GM18870 (cell line): ENCODE data around the gene SCAF4.
"Not testable (repeated sequence)": the region's sequence is repeated elsewhere in the genome, so short reads cannot be mapped to it uniquely, and the experiment has no call there.

ENCODE experiments used
- ATAC-seq: cut with Tn5 transposase; IDR thresholded peaks from one replicate; pipeline ENCODE4 v1.9.1; 2021; ENCODE audit warnings: moderate library complexity; ENCODE audit not compliant: unreplicated experiment

Gene SCAF4, protein sequence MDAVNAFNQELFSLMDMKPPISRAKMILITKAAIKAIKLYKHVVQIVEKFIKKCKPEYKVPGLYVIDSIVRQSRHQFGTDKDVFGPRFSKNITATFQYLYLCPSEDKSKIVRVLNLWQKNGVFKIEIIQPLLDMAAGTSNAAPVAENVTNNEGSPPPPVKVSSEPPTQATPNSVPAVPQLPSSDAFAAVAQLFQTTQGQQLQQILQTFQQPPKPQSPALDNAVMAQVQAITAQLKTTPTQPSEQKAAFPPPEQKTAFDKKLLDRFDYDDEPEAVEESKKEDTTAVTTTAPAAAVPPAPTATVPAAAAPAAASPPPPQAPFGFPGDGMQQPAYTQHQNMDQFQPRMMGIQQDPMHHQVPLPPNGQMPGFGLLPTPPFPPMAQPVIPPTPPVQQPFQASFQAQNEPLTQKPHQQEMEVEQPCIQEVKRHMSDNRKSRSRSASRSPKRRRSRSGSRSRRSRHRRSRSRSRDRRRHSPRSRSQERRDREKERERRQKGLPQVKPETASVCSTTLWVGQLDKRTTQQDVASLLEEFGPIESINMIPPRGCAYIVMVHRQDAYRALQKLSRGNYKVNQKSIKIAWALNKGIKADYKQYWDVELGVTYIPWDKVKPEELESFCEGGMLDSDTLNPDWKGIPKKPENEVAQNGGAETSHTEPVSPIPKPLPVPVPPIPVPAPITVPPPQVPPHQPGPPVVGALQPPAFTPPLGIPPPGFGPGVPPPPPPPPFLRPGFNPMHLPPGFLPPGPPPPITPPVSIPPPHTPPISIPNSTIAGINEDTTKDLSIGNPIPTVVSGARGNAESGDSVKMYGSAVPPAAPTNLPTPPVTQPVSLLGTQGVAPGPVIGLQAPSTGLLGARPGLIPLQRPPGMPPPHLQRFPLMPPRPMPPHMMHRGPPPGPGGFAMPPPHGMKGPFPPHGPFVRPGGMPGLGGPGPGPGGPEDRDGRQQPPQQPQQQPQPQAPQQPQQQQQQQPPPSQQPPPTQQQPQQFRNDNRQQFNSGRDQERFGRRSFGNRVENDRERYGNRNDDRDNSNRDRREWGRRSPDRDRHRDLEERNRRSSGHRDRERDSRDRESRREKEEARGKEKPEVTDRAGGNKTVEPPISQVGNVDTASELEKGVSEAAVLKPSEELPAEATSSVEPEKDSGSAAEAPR

DNA sequence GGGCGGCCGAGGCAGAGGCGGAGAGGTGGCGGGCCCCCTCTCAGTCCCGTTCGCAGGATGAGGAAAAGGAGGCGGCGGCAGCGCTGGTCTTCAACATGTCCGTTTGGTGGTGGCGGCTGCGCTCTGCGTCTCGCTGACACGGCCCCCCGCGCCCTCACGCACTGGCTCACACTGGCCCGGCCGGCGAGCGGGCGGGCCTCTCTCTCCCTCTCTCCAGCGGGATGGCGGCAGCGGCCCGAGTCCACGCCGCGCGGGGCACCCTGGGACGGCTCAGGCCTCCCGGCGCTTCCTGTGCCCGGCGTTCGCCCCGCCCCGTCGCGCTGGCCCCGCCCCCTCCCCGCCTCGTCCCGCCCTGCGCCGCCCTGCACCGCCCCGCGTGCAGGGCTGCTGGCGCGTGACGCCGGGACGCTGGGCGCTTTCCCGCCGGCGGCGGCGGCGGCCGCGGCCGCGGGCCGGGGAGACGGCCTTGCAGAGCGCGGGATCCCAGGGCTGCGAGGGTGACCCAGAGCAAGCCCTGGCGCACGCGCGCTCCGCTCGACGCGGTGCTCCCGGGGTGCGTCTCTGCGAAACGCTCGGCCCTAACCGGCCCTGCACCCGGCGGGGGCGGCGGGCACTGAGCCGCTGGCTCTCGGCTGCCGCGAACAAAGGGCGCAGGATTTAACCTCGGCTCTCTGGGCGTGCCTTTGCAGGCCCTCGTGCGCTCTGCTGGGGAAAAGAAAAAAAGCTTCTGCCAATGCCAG is at the start of gene SCAF4:
Gene SCAF4, minus strand, starts transcription at position 262 of the 740 bp plus-strand sequence. CDS start 426 bp downstream, outside the sequence.
- ATAC-seq = peak; percentile 56

DNA sequence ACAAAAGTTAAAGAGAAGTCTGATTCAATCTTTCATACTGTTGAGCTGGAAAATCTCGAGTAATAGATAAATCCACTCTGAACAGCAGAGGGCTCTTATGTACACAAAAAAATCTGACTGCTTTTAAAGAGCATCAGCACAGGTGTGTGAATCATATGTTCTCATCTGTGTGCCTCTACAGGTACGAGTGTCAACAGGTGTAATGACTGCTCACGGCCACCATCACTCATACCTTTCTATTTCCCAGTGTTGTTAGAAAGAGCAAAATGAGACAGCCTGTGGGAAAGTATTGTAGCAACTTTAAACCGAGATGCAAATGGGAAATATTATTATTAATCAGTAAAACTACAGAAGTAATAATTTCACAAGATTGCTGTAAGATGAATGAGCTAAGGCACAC is 49.0 kb upstream of the SCAF4 start:
- no peak for ATAC-seq

DNA sequence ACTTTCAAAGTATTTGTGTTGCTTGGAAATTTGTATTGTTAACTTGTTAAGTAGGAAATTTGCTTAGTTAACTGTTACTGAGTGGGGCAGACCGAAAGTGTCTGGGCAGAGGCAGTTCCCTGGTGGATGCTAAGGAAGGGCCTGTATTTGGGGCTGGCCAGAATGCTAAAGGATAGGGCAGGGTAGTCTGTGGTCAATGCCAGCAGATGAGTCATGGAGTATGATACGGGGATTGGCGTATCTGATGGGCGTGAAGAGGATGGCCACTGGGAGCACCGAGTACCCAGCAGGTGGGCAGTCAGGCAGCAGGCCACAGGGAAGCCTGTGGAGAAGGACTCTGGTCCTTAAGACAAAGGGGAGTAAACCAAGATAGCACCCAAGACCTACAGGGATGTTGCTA is 46.6 kb upstream of the SCAF4 start:
- no peak for ATAC-seq

DNA sequence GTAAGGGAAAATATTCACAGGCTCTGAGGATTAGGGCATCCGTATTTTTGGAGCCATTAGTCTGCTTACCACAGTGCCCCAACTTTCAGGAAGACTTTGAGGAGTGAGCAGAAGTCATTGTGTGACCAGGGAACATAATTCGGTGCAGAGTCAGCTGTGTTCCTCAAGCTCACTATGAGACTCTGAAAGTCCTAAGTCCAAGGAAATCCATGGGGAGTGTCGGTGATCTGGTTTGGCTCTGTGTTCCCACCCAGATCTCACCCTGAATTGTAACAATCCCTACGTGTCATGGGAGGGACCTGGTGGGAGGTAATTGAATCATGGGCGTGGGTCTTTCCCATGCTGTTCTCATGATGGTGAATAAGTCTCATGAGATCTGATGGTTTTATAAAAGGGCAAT is 45.9 kb upstream of the SCAF4 start:
- no peak for ATAC-seq

DNA sequence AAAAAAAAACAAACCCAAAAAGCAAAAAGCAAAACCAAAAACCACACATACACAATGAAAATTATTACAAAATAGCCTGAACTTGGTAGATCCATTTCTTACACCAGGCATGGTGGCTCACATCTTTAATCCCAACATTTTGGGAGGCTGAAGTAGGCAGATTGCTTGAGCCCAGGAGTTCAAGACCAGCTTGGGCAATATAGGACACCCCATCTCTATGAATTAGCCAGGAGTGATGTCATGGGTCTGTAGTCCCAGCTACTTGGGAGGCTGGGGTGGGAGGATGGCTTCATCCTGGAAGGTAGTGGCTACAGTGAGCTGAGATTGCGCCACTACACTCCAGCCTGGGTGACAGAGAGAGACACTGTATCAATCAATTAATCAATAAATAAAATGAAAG is 42.1 kb upstream of the SCAF4 start:
- ATAC-seq = no peak

DNA sequence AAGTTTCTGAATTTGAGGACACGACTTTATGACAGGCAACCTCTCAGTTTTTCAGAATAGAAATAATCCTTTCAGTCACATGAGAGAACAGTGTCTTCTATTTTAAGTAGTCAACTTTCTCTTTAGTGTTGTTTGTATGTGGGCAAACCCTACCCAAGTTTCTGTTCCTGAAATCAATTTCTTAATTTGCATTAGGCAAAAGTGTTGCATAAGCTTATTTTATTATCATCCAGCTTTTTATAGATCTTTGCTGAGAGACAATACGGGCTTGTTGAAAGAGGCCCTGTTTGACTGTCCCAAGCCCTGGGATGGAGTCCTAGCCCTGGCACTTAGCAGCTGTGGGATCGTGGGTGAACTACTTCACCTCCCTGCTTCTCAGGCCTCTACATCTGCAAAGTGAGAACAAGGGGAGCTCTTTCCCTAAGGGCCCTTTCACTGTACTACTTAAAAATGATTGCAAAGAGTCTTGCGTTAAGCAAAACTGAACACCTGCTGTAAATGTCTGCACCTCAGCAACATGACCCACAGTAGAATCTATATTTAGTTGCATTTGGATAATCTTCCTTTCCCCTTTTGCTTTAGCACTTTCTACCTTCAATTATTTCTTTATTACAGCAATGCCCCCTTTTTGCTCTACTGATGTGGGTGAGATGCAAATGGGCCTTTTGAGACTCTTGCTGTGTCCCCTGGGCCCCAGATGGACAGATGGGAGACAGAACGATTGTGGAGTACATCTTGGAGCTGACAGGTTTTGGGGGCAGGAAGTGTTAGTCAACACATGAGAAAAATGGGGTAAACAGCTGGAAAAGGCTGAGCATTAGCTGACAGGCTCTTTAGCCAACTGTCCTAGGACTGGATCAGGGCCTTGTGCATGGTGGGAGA is 41.0 kb upstream of the SCAF4 start:
- peak; percentile 92 for ATAC-seq

DNA sequence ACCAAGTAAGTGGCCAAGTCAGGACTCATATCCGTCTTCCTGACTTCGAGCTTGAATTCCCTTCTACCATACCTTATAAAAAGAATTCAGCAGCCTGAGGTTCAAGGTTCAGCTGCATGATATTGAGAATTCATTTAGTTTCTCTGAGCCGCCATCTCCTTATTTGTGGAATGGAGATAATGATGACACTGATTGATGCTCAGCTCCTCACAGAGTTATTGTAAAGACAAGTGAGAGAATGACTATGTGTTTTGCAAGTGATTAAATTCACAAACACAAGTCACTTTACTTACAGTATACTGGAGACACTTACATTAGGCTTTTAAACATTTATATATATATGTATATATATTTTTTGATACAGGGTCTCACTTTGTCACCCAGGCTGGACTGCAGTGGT is 39.8 kb upstream of the SCAF4 start:
- no peak for ATAC-seq

DNA sequence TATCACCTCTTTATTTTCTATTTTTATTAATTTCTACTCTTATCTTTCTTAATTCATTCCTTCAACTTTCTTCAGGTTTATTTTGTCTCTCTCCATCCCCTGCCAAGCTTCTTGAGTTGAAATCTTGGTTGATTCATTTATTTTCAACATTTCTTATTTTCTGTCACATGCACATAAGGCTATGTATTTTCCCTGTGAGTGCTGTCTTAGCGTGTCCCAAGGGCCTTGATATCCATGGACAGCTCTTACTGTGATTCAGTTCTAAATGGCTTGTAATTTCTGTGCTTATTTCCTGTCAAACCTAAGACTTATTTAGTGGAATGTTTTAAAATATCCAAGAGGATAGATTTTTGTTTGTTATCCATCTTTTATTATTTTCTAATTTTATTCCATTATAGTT is 36.8 kb upstream of the SCAF4 start:
- ATAC-seq = no peak

DNA sequence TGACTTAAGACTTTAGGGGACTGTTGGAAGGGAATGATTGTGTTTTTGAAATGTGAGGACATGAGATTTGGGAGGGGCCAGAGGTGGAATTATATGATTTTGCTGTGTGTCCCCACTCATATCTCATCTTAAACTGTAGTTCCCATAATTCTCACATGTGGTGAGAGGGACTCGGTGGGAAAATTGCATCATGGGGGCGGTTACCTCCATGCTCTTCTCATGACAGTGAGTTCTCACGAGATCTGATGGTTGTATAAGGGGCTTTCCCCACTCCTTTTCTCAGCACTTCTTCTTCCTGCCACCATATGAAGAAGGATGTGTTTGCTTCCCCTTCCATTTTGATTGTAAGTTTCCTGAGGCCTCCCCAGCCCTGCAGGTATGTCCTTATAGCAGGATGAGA is 35.0 kb upstream of the SCAF4 start:
- no peak for ATAC-seq

DNA sequence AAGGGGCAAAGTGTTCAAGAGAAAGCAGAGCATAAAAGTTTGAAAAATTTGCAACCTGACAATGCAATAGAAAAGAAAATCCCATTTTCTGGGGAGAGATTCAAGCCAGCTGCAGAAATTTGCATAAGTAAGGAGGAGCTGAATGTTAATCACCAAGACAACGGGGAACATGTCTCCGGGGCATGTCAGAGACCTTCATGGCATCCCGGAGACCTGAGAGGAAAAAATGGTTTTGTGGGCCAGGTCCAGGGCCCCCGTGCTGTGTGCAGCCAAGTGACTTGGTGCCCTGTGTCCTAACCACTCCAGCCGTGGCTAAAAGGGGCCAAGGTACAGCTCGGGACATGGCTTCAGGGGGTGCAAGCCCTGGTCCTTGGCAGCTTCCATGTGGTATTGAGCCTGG is 33.9 kb upstream of the SCAF4 start:
- ATAC-seq = not testable (repeated sequence)

DNA sequence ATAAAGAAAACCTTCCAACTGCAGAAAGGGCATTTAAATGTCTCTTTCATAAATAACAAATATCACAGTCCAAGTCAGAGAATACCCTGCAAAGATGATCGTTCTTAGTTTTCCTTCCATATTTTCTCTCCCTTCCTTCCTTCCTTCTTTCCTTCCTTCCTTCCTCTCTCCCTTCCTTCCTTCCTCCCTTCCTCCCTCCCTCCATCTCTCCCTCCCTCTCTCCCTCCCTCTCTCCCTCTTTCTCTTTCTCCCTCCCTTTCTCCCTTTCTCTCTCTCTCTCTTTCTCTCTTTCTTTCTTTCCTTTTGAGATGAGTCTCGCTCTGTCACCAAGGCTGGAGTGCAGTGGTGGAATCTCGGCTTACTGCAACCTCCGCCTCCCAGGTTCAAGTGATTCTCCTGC is 29.0 kb upstream of the SCAF4 start:
- ATAC-seq = no peak

DNA sequence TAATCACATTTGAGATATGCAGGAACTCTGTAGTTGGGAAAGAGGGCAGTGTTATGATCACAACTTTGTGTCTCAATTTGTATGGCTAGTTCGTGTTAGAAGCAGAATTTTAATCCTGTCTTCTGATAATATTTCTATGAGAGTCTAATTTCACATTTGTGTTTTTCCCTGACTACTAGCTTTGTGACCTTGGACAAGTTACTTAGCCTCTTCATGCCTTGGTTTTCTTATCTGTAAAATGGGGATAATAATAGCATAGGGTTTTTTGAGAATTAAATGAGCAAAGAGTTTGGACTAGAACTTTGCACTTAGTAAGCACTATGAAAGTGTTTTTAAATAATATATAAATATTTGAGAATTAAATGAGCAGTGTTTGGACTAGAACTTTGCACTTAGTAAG is 24.9 kb upstream of the SCAF4 start:
- ATAC-seq = no peak

DNA sequence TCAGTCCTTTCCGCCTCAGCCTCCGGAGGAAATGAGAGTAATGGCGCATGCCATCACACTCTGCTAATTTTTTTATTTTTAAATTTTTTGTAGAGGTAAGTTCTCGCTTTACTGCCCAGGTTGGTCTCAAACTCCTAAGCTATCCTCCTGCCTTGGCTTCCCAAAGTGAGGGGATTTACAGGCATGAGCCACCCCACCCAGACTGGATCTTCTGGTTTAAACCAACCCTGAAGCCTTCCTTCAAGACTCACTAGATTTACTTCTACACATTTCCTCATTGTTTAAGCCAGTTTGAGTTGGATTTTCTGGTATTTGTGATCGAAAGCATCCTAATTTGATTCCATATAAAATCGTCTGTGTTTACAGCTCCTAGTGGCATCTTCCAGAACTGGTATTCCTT is 23.1 kb upstream of the SCAF4 start:
- no peak for ATAC-seq

DNA sequence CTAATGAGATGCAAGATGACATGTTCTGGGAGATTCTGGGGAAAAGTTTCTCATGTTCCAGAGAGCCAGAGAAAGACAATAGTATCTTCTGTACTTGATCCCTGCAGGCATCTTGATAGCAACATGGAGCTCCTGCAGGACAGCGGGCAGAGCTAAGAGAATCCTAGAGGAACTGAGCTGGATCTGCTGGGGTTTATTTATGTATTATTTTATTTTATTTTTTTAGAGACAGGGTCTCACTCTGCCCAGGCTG is 22.7 kb upstream of the SCAF4 start:
- ATAC-seq = no peak

DNA sequence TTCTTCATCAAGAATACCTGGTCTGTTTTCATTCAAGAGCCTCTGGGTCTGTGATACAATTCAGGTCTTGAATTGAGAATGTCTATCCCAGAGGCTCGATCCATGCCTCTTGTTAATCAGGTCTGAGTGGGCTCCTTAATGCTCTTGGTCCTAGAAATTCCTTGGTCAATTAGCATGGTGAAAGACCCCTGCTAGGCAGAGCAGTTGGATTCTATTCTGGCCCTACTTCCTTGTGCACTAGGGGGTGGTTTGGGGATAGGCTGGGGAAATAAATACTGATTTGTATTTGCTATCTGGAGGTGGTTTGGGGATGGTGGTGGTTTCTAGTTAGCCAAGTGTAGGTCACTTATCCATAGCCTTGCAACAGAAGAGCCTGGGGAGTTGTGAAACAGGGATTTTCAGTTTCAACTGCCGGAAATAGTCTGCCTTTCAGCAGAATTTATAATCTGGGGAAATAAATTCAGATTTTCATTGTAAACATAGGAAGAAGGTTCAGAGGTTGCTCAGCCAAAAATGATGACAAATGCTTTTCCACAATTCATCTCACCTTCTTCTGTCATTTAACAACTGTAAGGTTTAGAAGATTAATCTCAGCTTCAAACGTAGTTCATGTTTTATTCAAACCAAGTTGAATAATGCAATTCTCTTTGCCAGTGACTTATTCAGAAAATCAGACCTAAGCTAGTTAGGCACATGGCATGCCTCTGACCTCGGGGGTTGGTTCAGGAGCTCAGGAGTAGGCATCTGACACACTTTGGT is 22.2 kb upstream of the SCAF4 start:
- ATAC-seq = no peak

DNA sequence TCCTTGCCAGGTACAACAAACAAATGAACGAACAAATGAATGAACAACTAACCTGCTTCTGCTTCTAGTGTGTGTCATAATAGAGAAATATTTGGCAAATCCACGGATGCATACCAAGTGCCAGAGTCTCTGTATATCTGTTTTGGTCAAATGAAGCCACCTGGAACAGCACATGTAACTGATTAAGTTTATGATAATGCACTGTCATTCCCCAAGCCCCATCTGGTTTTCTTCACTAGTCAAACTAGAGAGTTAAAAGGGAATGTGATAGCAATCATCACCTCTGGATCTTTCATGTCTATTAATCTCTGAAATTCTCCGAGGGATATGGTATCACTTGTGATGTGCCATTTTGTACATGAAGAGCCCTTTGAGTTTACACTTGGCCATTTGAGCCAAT is 21.0 kb upstream of the SCAF4 start:
- no peak for ATAC-seq

DNA sequence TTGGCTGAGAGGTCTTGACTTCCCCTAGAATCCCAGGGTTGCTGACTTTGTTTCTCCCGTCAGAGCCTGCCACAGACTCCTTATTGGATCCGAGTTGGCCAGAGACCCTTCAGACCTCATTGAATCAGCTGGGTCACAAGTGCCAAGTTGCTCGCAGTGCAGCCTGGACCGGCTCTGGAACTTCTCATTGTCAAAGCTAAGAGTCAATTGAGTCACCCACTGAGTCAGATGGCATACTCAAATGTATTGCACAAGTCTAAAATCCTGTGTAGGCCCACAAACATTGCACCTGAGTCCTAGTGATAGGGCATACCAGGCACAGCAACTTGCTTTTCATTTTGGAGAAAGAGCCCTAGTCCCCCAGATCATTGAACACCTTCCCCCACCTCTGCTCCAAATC is 20.4 kb upstream of the SCAF4 start:
- ATAC-seq = no peak

DNA sequence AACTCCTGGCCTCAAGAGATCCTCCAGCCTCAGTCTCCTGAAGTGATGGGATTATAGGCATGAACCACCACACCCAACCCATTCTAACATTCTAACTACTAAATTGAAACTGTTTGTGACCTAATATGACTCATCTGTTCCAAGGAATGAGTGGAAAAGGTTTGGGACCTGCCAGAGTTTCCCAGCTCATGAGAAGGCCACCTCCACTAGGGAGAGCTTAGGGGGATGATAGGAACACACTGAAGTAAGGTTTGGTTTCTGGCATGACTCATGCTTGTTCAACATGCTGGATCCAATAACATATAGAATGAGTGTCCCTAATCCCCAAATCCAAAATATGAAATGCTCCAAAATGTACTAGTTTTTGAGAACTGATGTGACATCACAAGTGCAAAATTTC is 18.9 kb upstream of the SCAF4 start:
- no peak for ATAC-seq

DNA sequence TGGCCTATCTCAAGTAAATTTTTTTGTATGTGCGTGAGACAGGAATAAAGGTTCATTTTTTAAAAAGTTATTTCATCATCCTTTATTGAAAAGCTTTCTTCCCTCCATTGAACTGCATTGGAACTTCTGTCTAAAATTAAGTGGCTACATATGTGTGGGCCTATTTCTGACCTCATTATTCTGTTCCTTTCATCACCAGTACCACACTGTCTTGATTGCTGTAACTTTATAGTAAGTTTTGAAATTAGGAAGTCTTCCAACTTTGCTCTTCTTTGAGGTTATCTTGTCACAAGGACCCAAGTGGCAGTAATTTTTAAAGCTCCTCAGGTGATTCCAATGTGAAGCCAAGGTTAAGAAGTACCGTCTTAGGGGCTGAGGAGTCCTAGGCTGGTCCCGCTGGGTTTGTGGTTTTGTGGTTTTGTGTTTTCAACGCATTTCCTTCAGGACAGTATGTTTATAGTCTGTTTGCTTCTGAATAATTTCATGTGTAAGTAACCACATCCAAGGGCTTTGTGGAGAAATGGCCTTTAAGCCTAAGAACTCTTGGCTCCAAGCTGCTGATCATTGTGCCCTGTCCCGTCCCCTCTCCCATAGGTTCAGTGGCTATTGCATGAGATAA is 12.4 kb upstream of the SCAF4 start:
- ATAC-seq = no peak
